B cell (primary cell): ENCODE data around the gene COL4A3.

Experiments
- EZH2 ChIP-seq: IDR thresholded peaks from 2 replicates; pipeline ENCODE4 v1.6.1; 2012; ENCODE audit warnings: borderline replicate concordance, low read depth, mild to moderate bottlenecking, moderate library complexity, low read length; ENCODE audit not compliant: insufficient read depth, poor library complexity, severe bottlenecking
- TF ChIP-seq, protein P1 (sequence below): fragments of 200-600 bp; IDR thresholded peaks from one replicate; pipeline ENCODE4 v1.8.0; 2022; ENCODE audit warnings: antibody characterized with exemption, mild to moderate bottlenecking

DNA sequence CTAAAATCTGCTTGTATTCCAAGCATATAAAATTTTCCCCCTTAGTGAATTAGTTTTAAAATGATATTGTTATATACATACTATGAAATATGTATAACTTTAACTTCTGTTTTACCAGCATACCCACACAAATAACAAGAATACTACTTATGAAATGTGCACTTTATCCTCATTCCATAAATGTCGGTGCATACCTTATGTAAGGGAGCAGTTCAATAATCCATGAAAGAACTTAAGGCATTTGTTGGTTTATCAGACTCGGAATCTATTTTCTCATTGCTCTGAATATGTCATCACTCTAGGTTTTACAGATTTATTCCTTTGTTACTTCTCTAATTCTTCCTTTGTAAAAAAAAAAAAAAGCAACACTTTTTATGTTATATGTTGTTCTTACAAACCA is 148.2 kb downstream of the COL4A3 start:
- TF ChIP-seq, protein P1, sequence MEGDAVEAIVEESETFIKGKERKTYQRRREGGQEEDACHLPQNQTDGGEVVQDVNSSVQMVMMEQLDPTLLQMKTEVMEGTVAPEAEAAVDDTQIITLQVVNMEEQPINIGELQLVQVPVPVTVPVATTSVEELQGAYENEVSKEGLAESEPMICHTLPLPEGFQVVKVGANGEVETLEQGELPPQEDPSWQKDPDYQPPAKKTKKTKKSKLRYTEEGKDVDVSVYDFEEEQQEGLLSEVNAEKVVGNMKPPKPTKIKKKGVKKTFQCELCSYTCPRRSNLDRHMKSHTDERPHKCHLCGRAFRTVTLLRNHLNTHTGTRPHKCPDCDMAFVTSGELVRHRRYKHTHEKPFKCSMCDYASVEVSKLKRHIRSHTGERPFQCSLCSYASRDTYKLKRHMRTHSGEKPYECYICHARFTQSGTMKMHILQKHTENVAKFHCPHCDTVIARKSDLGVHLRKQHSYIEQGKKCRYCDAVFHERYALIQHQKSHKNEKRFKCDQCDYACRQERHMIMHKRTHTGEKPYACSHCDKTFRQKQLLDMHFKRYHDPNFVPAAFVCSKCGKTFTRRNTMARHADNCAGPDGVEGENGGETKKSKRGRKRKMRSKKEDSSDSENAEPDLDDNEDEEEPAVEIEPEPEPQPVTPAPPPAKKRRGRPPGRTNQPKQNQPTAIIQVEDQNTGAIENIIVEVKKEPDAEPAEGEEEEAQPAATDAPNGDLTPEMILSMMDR, result no peak
- no peak for TF ChIP-seq EZH2
